ENCODE data around the gene FAM240B. TPM values are rescaled to one million over a fixed set of nuclear protein-coding genes. Genes with fewer than 3 reads are reported as not detected.

FAM240B gene
- not detected for total RNA-seq

- Histone ChIP-seq H3K36me3 (no peaks in the 10 kb centered on the region), H3K9me3 (no peaks in the 10 kb centered on the region), H3K4me1 (no peaks in the 10 kb centered on the region), H3K4me3 (no peak within 1 kb of the TSS), H3K27ac (no peak within 1 kb of the TSS), H3K27me3 (no peaks in the 10 kb centered on the region)
- no peak for DNase-seq (ENCODE audit: low spot score)
- TF ChIP-seq CTCF (IDR thresholded peaks at IDR 0.05), result no peak
Measured at GRCh38 chr9:38720083-38720745, at the start of gene FAM240B. Gene FAM240B, minus strand, starts transcription at chr9:38720133. Its CDS starts 16,134 bp downstream, at chr9:38703999.

- no peaks in the 10 kb centered on the region for H3K4me1 ChIP-seq
- DNase-seq (ENCODE audit: low spot score), result no peak
- H3K27ac ChIP-seq, result no peak overlapping the region
- H3K36me3 ChIP-seq, result no peaks in the 10 kb centered on the region
- no peak for TF ChIP-seq CTCF (IDR thresholded peaks at IDR 0.05)
- H3K9me3 ChIP-seq, result no peaks in the 10 kb centered on the region
- no peaks in the 10 kb centered on the region for H3K27me3 ChIP-seq
- H3K4me3 ChIP-seq, result no peak overlapping the region
Measured at GRCh38 chr9:38768351-38768761, 48.4 kb upstream of the FAM240B start.

- no peak for DNase-seq (ENCODE audit: low spot score)
- Histone ChIP-seq H3K9me3 (no peaks in the 10 kb centered on the region), H3K4me3 (no peak overlapping the region), H3K4me1 (no peaks in the 10 kb centered on the region), H3K27ac (no peak overlapping the region), H3K27me3 (no peaks in the 10 kb centered on the region), H3K36me3 (no peaks in the 10 kb centered on the region)
- TF ChIP-seq CTCF (IDR thresholded peaks at IDR 0.05), result no peak
Measured at GRCh38 chr9:38765101-38765500, 45.2 kb upstream of the FAM240B start.

- Histone ChIP-seq H3K4me3 (no peak overlapping the region), H3K36me3 (no peaks in the 10 kb centered on the region), H3K9me3 (no peaks in the 10 kb centered on the region), H3K4me1 (no peaks in the 10 kb centered on the region), H3K27ac (no peak overlapping the region), H3K27me3 (no peaks in the 10 kb centered on the region)
- no peak for DNase-seq (ENCODE audit: low spot score)
- TF ChIP-seq CTCF (IDR thresholded peaks at IDR 0.05), result no peak
Measured at GRCh38 chr9:38761999-38762398, 42.1 kb upstream of the FAM240B start.

GRCh38 chr9:38761339-38761738, 41.4 kb upstream of the FAM240B start:
- Histone ChIP-seq H3K36me3 (no peaks in the 10 kb centered on the region), H3K4me3 (no peak overlapping the region), H3K27me3 (no peaks in the 10 kb centered on the region), H3K4me1 (no peaks in the 10 kb centered on the region), H3K9me3 (no peaks in the 10 kb centered on the region), H3K27ac (no peak overlapping the region)
- DNase-seq (ENCODE audit: low spot score), result no peak
- no peak for TF ChIP-seq CTCF (IDR thresholded peaks at IDR 0.05)

GRCh38 chr9:38756702-38757101, 36.8 kb upstream of the FAM240B start:
- TF ChIP-seq CTCF (IDR thresholded peaks at IDR 0.05), result no peak
- DNase-seq (ENCODE audit: low spot score), result no peak
- H3K4me3 ChIP-seq, result no peak overlapping the region
- H3K4me1 ChIP-seq, result no peaks in the 10 kb centered on the region
- H3K27ac ChIP-seq, result no peak overlapping the region
- H3K9me3 ChIP-seq, result no peaks in the 10 kb centered on the region
- H3K36me3 ChIP-seq, result no peaks in the 10 kb centered on the region
- H3K27me3 ChIP-seq, result no peaks in the 10 kb centered on the region

All from right atrium auricular region (tissue), 2 donors.